ENCODE data around the gene C1orf174. TPM values are rescaled to one million over a fixed set of nuclear protein-coding genes. Genes with fewer than 3 reads are reported as not detected.

Gene C1orf174
- total RNA-seq, 2 donors from 2014 or later = 17.1 to 22.3 TPM

GRCh38 chr1:3856923-3857790 lies 42.9 kb downstream of the C1orf174 start, which contains the start of the genes CEP104 and DFFB:
TSS of gene CEP104 (minus strand) at chr1:3857211. CDS start at chr1:3852407, 4,804 bp downstream.
TSS of gene DFFB (plus strand) at chr1:3857476. CDS start at chr1:3857604, 128 bp downstream.
- ATAC-seq (peak; percentile 95), DNase-seq (peak; percentile 96 to 97)
- intact Hi-C loops (cut with DNase I, micrococcal nuclease) = no loop called here

DNA sequence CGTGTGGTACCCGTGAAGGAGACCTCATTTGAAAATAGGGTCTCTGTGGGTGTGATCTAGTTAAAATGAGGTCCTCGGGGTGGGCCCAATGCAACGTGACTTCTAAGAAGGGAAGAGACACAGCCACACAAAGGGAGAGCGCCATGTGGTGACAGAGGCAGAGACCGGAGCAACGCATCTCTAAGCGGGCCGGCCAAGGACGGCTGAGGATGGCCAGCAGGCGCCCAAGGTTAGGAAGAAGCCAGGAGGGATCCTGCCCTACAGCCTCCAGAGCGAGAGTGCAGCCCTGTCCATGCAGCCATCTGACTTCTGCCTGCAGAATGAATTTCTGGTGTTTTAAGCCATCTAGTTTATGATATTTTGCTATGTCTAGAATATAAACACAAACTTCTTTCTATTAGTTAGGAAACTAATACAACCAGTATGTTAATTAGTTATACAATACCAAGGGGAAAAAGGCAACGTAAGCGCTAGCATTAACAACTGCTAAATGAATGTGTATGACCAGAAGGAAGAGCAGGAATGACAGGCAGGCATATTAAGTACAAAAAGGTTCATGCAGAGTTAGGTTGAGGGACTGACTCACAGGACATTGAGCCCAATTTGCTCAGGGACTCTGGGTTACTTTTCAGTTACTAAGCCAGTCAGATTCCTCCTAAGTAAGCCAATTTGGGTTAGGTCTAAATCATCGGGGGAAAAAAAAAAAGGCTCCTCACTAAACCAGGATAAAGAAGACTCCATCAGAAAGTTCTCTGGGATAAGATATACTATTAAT lies 47.2 kb downstream of the C1orf174 start:
- intact Hi-C loops (cut with DNase I, micrococcal nuclease) = no loop called here
- no peak for ATAC-seq
- no peak for DNase-seq

GRCh38 chr1:3852091-3852490 lies 48.0 kb downstream of the C1orf174 start:
- DNase-seq (no peak), ATAC-seq (no peak)
- intact Hi-C loops (cut with DNase I, micrococcal nuclease) = no loop called here

GRCh38 chr1:3851292-3851691 lies 48.8 kb downstream of the C1orf174 start:
- no peak for DNase-seq
- intact Hi-C loops (cut with DNase I, micrococcal nuclease) = no loop called here
- no peak for ATAC-seq

- ATAC-seq = no peak
- no peak for DNase-seq
- intact Hi-C loops (cut with DNase I, micrococcal nuclease) = no loop called here
Measured at GRCh38 chr1:3850857-3851256, 49.2 kb downstream of the C1orf174 start.

DNA sequence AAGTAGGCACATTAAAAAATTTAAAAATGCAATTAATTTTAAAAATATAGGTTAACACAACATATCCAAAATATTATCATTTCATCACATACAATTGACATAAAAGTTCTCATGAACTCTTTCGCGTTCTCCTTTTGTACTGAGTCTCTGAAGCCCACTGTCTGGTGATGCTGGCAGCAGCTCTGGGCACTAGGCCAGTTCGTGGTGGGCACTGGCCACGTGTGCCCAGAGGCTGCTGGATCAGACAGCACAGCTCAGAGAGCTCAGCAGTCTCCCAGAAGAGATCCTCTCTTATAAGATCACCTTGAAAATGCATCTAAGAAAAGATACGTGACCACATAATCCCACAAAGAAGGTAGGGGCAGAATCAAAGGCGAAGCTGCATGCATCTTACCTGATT lies 53.0 kb downstream of the C1orf174 start:
- no peak for DNase-seq
- intact Hi-C loops (cut with DNase I, micrococcal nuclease) = no loop called here
- ATAC-seq = no peak

DNA sequence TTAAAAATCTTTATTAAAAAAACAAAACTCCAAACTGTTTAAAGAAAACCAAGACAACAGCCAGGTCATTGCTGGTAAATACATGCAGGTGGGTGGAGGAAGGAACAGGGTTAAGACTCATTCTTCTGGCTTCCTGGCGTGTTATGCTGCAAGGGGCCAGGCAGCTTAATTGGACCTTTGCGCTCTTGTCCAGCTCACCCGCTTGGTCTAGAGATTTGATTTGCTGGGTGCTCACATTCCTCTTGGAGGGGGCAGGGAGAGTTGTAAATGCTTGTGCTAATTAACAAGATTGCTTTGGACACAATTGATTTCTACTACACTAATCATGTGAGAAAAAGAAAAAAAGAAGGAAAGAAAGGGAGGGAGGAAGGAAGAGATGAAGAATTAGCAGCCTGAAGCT lies 53.5 kb downstream of the C1orf174 start:
- ATAC-seq (no peak), DNase-seq (no peak)
- intact Hi-C loops (cut with DNase I, micrococcal nuclease) = no loop called here

- intact Hi-C loops (cut with DNase I, micrococcal nuclease) = no loop called here
- ATAC-seq (no peak), DNase-seq (no peak)
Measured at GRCh38 chr1:3842912-3843311, 57.2 kb downstream of the C1orf174 start.

DNA sequence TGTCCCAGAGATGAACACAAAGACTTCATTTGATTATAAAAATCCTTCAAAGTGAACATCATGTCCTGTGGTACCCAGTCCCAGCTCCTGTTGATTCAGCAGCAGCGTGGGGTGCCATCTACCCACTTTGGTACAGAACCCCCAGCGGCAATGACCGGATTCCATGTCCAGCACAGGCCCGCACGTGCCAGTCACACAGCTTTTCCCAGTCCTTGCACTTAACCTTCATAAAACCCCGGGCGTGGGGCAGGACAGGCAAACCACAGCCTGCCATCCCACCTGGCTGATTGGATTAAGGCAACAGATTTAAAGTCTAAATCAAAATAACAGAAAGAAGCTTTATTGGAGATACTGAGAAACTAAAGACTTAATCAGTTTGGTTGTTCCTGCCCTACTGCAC lies 58.6 kb downstream of the C1orf174 start:
- ATAC-seq (no peak), DNase-seq (no peak)
- intact Hi-C loops (cut with DNase I, micrococcal nuclease) = no loop called here

Other genes with a start within 250 kb of the C1orf174 start
- under 1 TPM; 0.11 to 0.70 TPM for gene TP73, start 247.8 kb downstream of the C1orf174 start, total RNA-seq
- not detected for gene CCDC27, start 147.8 kb downstream of the C1orf174 start, total RNA-seq
- 1 to 10 TPM; 1.8 to 4.6 TPM for gene SMIM1, start 127.5 kb downstream of the C1orf174 start, total RNA-seq
- gene LRRC47, start 103.8 kb downstream of the C1orf174 start, total RNA-seq = 10 to 100 TPM; 35.1 to 41.5 TPM
- gene CEP104, start 43.1 kb downstream of the C1orf174 start, total RNA-seq = 10 to 100 TPM; 43.5 to 45.6 TPM
- 1 to 10 TPM; 6.2 to 9.6 TPM for gene DFFB, start 42.8 kb downstream of the C1orf174 start, total RNA-seq

All from left colon (tissue), 2 donors.